LNCaP clone FGC (cell line): ENCODE measurements around the gene DGCR2.

Source experiments
- DNase-seq: peaks from one replicate; pipeline ENCODE4 v3.0.0-alpha.2; 2011; ENCODE audit warnings: low read depth
- H3K4me3 ChIP-seq: 2 replicates; pipeline ENCODE4 v1.5.1; 2011; ENCODE audit warnings: mild to moderate bottlenecking, low read depth, low read length, control low read depth
- CTCF ChIP-seq: IDR thresholded peaks from 2 replicates; pipeline ENCODE4 v1.5.1; 2012; ENCODE audit warnings: mild to moderate bottlenecking; ENCODE audit not compliant: control insufficient read depth, insufficient read depth; ENCODE audit errors: extremely low read depth

Gene DGCR2

GRCh38 chr22:19040391-19040861 is 81.8 kb downstream of the DGCR2 start:
- no peak for TF ChIP-seq CTCF
- DNase-seq, result no peak
- no peak overlapping the region for H3K4me3 ChIP-seq

- H3K4me3 ChIP-seq, result no peak overlapping the region
- no peak for DNase-seq
Measured at GRCh38 chr22:19039796-19040280, 82.4 kb downstream of the DGCR2 start.

GRCh38 chr22:19039448-19039780 is 82.8 kb downstream of the DGCR2 start:
- no peak for TF ChIP-seq CTCF
- H3K4me3 ChIP-seq, result no peak overlapping the region
- no peak for DNase-seq

More at GRCh38 chr22:19039796-19040280, 82.4 kb downstream of the DGCR2 start:
- no peak for TF ChIP-seq CTCF

GRCh38 chr22:19038728-19039447 is 83.3 kb downstream of the DGCR2 start:
- DNase-seq, result no peak
- no peak for TF ChIP-seq CTCF
- no peak overlapping the region for H3K4me3 ChIP-seq

- no peak for DNase-seq
- no peak for TF ChIP-seq CTCF
Measured at GRCh38 chr22:19038164-19038546, 84.1 kb downstream of the DGCR2 start.

GRCh38 chr22:19037282-19038163 is 84.7 kb downstream of the DGCR2 start:
- no peak for TF ChIP-seq CTCF
- no peak overlapping the region for H3K4me3 ChIP-seq
- no peak for DNase-seq

More at GRCh38 chr22:19038164-19038546, 84.1 kb downstream of the DGCR2 start:
- no peak overlapping the region for H3K4me3 ChIP-seq
